Measurements from ENCODE around the gene EIF3J.
"Not testable (repeated sequence)": the region's sequence is repeated elsewhere in the genome, so short reads cannot be mapped to it uniquely, and the experiment has no call there.

The EIF3J gene

GRCh38 chr15:44542596-44542995 lies 5.6 kb downstream of the EIF3J start:
- DNase-seq = no peak

DNA sequence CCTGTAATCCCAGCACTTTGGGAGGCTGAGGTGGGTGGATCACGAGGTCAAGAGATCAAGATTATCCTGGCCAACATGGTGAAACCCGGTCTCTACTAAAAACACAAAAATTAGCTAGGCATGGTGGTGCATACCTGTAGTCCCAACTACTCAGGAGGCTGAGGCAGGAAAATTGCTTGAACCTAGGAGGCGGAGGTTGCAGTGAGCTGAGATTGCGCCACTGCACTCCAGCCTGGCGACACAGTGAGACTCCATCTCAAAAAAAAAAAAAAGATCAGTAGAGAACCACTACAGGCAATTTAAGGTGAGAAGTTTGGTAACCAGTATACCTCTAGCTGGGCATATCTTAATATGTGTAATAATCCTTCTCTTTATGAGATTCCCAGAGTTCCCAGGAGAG lies 7.8 kb downstream of the EIF3J start:
- DNase-seq = not testable (repeated sequence)

DNA sequence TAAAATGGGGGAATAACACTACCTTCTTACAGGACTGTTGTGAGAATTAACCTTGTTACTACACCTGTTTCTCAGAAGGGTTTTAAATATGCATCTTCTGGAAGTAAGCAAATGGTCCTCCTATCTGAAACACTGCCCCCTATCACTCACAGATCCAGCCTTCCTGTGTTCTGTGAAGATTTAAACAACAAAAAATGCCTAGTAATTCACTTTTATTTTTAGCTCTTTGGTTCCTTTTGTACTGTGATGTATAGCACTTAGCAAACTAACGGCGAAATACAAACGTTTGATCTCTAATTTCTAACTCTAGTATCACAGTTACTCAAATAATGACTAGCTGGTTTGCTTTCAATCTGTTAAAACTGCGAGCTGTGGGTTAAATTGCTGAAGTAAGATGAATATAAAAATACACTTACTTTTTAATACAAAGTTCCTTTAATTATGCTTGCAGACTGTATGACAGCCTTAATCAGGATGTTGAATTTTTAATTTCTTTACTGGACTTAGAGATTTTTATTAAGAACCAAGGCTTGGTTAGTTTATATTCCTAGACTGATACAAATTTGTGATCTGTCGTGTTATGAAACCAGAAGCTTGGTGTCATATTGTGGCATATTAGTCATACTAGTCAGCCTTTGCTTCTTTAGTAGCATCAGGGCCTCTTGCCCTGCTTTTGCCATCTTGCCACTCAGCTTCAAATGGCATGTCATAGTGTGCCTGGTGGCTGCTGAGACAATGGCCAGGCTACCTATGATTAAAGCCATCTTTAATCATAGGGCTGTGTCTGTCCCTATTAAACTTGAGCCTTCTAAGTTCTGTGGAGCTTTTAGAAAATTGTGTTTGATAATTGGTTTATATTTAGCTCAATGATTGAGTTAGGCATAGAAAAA lies 9.2 kb downstream of the EIF3J start:
- DNase-seq = peak; percentile 63

DNA sequence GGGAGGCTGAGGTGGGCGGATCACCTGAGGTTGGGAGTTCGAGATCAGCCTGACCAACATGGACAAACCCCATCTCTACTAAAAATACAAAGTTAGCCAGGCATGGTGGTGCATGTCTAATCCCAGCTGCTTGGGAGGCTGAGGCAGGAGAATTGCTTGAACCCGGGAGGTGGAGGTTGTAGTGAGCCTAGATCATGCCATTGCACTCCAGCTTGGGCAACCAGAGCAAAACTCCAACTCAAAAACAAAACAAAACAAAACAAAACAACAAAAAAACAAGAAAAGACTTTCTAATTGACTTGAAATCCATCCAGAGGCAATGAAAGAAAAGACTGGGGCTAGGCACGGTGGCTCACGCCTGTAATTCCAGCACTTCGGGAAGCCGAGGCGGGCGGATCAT lies 12.2 kb downstream of the EIF3J start:
- not testable (repeated sequence) for DNase-seq

- DNase-seq = no peak
Measured at GRCh38 chr15:44550256-44550655, 13.3 kb downstream of the EIF3J start.

- DNase-seq = no peak
Measured at GRCh38 chr15:44550734-44551133, 13.8 kb downstream of the EIF3J start.

- DNase-seq = no peak
Measured at GRCh38 chr15:44554934-44555723, 18.2 kb downstream of the EIF3J start.

GRCh38 chr15:44560926-44561325 lies 24.0 kb downstream of the EIF3J start:
- DNase-seq = not testable (repeated sequence)

DNA sequence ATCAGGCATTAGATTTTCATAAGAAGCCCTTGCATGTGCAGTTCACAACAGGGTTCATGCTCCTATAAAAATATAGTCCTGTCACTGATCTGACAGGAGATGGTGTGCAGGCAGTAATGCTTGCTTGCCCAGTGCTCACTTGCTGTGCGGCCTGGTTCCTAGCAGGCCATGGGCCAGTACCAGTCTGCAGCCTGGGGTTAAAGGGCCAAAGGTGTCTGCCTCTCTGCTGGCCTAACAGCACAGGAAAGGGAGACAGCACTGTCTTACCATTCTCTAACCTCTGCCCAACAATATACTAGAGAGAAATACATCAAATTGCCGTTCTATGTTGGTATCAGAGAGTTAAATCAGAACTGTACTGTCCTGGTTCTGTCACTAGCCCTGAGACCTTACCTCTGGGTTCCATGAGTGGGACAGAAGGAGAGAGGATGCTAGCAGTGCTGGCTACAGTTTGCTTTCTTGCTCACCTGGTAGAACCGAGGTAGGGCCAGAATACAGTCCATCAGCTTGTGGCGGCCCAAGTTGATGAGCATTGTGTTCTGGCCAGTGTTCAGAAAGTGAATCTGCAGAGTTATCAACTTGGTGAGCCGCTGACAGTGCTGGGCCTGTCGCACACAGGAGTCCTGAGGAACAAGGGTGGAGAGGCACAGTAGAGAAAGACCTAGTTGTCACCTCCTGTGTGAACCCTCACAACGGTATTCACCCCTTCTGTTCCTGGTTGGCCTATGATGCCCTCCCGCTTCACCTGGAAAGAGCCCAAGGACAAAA lies 28.6 kb downstream of the EIF3J start:
- no peak for DNase-seq

DNA sequence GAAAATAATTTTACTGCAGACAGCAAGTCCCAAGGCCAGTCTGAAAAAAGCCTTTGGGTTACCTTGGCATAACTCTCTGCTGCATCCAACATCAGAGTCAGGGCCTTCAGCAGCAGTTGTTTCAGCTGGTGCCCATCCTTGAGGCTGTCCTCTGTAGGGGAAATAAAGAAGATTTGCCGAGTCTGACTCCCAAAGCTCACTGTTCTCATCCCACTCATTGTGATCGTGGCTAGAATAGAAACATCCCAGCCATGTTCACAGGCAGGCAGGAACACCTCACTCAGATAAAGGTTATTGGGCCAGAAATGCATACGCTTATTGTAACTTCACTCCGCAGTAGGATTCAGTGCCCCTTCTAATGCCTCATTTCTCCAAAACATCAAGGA lies 29.2 kb downstream of the EIF3J start:
- DNase-seq = no peak

DNA sequence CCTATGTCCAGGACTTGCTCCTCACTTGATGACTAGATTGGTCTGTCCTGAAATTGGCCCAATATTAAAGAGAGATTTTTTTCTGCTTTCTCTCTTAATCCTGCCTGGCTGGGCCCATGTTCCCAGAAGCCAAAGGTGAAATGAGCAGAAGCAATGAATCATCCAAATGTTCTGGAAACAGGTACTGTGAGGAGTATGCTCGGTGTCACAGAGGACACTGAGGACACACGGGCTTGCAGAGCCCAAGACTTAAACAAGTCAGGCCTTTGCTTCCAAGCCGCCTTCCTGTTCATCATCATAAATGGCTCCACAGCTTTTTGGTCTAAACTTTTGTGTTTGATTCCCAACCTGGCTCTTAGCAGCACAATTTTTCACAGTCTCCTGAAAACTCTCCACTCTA lies 31.4 kb downstream of the EIF3J start:
- no peak for DNase-seq

DNA sequence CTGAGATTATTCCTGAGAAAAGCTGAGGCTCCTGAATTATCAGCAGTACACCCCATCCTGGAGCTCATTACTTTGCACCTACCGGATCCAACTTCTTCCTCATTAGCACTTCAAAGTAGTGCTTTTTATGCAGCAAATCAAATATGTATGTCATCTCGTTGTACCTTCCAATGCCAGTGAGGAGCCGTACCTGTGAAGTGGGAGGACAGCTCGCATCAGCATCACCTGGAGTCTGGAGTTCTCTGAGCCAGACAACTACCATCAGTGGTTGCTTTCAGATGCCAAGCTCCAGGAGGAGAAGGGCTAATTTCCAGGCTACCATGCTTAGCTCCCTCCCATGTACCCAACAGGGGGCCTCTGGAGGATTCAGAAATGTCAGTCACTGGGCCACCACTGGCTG lies 32.4 kb downstream of the EIF3J start:
- no peak for DNase-seq

DNA sequence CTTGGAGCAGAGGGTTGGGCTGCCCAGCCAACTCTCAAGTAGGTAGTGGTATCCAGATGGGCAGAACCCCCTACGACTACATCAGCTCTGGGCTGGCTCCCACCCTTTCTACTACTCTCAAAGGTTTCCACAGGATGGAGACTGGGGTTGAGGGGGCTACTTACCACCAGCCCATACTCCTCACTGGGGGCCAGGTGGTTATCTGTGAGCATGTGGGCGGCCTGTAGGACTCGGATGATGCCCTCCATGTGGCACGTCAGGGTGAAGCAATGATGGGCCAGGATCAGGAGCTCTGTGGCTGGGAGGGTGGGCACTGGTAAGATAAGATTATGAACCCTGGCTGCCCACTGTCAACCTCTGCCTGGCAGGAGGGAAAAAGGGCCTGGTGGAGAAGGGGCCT lies 33.4 kb downstream of the EIF3J start:
- no peak for DNase-seq

DNA sequence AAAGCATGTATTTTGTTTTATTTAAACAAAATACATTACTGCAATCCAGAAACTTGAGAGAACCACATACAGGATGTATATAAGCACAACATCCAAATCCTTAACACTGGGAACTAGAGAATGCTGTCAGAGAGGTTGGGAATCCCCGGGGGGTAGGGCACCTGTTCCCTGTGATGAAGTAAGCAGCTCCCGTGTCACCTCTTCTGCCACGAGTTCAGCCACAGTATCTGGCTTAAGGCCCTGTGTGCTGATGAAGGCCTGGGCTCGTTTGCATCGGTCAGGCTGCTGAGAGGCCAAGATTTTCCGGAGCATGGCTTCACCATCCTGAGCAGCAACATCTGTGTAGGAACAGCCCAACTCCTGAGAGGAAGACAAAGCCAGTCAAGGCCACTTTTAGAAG lies 36.4 kb downstream of the EIF3J start:
- no peak for DNase-seq

GRCh38 chr15:44574734-44575133 lies 37.8 kb downstream of the EIF3J start:
- DNase-seq = no peak

DNA sequence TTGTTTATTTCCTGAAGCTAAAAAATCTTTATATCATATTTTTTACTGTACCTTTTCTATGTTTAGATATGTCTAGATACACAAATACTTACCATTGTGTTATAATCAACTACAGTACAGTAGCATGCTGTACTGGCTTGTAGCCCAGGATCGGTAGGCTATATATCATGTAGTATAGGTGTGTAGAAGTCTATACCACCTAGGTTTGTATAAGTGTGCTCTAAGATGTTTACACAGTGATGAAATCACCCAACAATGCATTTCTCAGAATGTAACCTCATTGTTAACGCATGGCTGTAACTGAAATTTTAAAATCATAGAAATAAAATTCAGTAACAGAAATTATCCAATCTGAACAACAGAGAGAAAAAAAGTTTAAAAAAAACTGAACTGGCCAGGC lies 43.2 kb downstream of the EIF3J start:
- DNase-seq = no peak

DNA sequence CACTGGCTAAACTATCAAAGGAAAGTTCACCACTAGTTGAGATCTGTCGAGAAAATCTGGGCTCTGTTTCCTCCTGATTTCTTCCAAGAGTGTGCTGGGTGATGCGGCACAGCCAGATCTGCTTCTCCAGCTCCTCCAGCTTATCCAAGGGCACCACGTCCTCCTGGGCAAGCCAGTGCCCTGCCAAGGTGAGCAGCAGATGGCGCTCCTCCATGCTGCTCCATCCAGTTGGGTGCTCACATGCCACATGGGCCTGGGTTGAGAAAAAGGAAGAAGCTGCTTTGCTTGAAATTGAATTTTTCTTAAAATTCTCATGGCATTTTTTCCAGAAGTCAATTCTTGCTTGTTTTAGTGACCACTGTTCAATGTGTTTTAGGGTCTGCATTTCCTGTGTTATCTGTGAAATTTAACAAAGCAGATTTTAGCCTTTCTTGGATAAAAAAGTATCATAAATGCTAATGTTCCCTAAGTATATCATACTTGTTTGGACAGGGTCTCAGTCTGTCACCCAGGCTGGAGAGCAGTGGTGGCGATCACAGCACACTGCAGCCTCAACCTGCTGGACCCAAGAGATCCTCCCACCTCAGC lies 47.3 kb downstream of the EIF3J start:
- DNase-seq = peak; percentile 70

- DNase-seq = no peak
Measured at GRCh38 chr15:44585633-44586032, 48.7 kb downstream of the EIF3J start.

GRCh38 chr15:44588541-44588940 lies 51.6 kb downstream of the EIF3J start:
- DNase-seq = no peak

- no peak for DNase-seq
Measured at GRCh38 chr15:44591326-44591725, 54.4 kb downstream of the EIF3J start.

- no peak for DNase-seq
Measured at GRCh38 chr15:44593042-44593736, 56.2 kb downstream of the EIF3J start.

DNA sequence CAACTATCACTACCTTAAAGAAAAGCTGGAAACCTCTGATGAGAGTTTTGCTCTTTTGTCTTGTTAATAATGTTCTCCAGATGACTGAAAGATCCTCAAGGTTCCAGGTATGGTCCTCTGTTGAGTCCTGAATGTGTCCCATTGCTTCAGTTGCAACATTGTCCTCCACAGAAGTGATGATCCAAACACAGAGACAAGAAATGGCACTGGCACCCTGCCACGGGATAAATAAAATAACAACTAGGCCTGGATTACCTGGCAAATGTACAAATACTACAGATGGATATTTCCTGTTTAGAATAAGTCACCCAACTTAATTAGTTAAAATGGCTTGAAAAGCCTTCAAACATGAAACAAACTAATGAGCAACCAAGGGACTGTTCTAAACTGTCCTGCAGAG lies 58.3 kb downstream of the EIF3J start:
- no peak for DNase-seq

Data from stimulated activated CD8-positive, alpha-beta memory T cell treated with anti-CD3 and anti-CD28 coated beads, Interleukin-4, amount 100 ng/mL, for 48 hours (primary cell).